Measurements from ENCODE around the gene MED31.

MED31 gene

DNA sequence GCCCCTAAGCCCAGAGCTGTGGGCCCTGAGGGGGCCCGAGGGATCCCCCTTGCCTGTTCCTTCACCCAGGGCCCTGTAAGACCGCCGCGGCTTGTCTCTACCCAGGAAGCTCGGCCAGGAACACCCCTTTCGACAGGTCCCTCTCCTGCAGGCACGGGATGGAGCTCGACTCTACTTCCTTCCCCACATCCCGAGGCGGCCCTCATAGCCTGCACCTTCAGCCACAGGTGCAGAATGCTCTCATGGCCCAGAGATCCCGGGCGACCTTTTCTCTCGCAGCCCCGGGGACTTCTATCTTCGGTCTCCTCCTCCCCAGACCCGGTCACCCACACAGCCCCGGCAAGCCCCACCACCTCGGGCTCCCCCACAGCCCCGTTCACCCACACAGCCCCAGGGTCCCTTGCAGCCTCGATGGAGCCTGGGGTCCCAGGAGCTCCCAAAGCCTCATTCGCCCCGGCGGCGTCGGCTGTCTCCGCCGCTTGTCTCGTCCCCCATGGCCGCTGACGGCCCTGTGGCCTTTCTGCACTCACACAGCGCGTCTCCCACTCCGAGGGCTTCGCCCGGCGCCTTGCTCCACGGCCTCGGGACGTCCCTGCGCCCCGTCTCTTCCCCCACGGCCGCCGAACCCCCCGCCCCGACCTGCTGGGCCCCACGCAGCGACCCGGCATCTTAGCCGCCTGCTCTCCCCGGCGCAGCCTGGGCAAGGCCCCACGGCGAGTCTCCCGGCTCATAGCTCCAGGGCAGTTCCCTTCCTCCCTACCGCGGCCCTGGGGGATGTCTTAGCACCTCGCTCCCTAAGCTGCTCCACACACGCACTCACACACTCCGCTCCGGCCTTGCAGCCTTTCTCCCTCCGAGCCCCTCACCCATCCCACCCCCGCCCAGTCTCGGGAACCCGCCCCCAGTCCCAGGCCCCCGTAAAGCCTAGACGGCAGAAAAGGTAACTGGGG is 11.5 kb downstream of the MED31 start:
- DNase-seq (ENCODE audit: low read depth): peak; percentile 48
- TF ChIP-seq CTCF (conservative IDR thresholded peaks at IDR 0.05; ENCODE audit: low read length): no peak
- H3K4me3 ChIP-seq (ENCODE audit: low read length): peak overlapping the region; percentile 97

GRCh38 chr17:6639014-6639585 is 12.3 kb downstream of the MED31 start:
- H3K4me3 ChIP-seq (ENCODE audit: low read length): peak overlapping the region; percentile 97
- DNase-seq (ENCODE audit: low read depth): no peak
- no peak for TF ChIP-seq CTCF (conservative IDR thresholded peaks at IDR 0.05; ENCODE audit: low read length)

DNA sequence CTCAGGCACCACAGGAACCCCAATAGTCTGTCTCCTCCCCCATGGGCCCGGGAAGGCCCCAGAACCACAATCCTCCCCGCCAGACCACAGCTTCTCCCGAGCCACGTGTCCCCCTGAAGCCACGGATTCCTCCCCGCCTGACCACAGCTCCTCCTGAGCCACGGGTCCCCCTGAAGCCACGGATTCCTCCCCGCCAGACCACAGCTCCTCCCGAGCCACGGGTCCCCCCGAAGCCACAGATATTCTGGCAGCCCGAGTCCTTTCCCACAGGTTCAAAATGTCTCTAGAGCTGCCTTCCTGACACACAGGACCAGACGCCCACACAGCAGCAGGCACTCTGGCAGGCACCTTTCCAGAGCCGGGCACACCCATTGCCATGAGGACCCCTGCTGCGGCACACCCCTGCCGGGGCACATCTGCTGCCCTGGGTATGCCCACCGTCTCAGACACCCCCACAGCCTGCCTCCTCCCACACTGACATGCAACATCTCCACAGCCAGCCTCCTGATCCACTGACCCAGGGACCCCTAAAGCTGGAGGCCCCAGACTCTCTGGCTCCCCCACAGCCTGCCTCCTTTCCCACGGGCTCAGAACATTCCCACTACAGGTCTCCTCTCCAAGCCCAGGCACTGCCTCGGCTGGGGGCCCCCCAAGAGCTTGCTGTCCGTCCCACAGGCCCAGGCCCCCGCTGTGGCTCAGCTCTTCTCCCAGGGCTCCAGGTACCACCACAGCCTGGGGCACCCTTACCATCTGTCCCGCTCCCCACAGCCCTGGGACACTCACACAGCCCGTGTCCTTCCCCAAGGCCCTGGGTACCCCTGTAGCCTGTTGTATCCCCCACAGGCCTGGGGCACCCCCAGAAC is 13.1 kb downstream of the MED31 start:
- no peak for DNase-seq (ENCODE audit: low read depth)
- no peak for TF ChIP-seq CTCF (conservative IDR thresholded peaks at IDR 0.05; ENCODE audit: low read length)
- no peak overlapping the region; the same call in 1 of the 2 replicates for H3K4me3 ChIP-seq (ENCODE audit: low read length)

DNA sequence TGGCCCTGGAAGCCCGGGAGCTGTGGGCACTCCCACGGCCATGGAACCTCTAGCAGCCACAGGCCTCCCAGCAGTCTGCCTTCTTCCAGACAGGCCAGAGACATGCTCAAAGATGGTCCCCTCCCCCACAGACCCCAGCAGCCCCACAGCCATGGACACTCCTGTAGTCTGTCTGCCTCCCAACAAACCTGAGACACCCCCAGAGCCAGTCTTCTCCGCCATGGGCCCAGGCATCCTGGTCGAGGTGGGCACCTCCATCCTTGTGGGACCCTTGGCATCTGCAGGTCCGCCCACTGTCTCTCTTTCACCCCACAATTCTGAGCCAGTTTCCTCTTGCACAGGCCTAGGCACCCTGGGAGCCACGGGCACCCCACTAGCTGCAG is 14.0 kb downstream of the MED31 start:
- TF ChIP-seq CTCF (conservative IDR thresholded peaks at IDR 0.05; ENCODE audit: low read length): no peak
- no peak overlapping the region for H3K4me3 ChIP-seq (ENCODE audit: low read length)
- no peak for DNase-seq (ENCODE audit: low read depth)

GRCh38 chr17:6636616-6637457 is 14.6 kb downstream of the MED31 start:
- DNase-seq (ENCODE audit: low read depth): no peak
- TF ChIP-seq CTCF (conservative IDR thresholded peaks at IDR 0.05; ENCODE audit: low read length): no peak
- no peak overlapping the region for H3K4me3 ChIP-seq (ENCODE audit: low read length)

- H3K4me3 ChIP-seq (ENCODE audit: low read length): no peak overlapping the region
- TF ChIP-seq CTCF (conservative IDR thresholded peaks at IDR 0.05; ENCODE audit: low read length): no peak
- DNase-seq (ENCODE audit: low read depth): no peak
Observed at GRCh38 chr17:6636105-6636504, 15.3 kb downstream of the MED31 start.

Data from AG10803 (cell line).